ENCODE results near the gene AKNA. TPM values are rescaled to one million over a fixed set of nuclear protein-coding genes. Genes with fewer than 3 reads are reported as not detected.
A peak's percentile ranks its signal among the peaks of the same experiment; 100 is the strongest.

AKNA gene
- total and polyA plus RNA-seq, 2 donors from 2014 or later, result 6.1 to 52.1 TPM

DNA sequence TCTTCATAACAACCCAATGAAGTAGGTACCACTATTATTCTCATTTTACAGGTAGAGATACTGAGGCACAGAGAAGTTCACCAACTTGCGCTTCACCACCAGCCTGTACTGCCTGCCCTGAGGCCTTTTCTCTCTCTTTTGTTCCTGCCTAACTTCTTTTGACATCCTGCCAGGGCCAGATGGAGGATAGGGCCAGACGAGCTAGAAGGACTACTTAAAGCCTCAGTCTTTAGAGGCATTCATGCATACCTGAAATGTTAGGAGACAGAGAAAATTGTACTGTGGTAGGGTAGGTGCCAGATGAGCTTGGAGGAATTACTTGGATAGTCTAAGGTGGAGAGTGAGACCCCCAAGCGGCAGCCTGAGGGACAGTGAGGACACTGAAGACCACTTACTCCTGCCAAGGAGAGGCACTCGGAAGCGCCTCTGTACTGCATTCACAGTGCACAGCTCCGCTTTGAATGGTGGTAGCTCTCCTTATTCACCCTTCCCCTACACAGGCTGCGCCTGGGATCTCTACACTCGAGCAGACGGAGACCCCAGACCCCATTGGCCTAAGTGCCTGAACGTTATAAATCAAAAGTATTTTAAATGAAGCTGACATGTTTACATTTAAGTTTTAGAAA lies 71.1 kb downstream of the AKNA start:
- no peaks in the 10 kb centered on the region for H3K9me3 ChIP-seq (ENCODE audit: control insufficient read depth in 2 of 3, insufficient read depth in 1 of 3, low read length in 3 of 3)
- FAIRE-seq (no peak), DNase-seq (peak in 4 of 5 donors; percentile 8 to 28 (median 26))
- intact Hi-C loops (cut with DNase I), result no loop called here
- H3K4me3 ChIP-seq (ENCODE audit: low read length in 3 of 3), result no peak overlapping the region
- no peaks in the 10 kb centered on the region for H3K36me3 ChIP-seq (ENCODE audit: control insufficient read depth in 2 of 3, insufficient read depth in 3 of 3, low read length in 3 of 3)
- no peak overlapping the region for H3K9ac ChIP-seq (ENCODE audit: low read length in 3 of 3)
- H3K27ac ChIP-seq (ENCODE audit: low read depth in 2 of 2, low read length in 2 of 2), result no peak overlapping the region
- no peaks in the 10 kb centered on the region for H3K4me1 ChIP-seq (ENCODE audit: control insufficient read depth in 2 of 3, insufficient read depth in 2 of 3, low read depth in 1 of 3, low read length in 3 of 3)
- no peaks in the 10 kb centered on the region for H3K27me3 ChIP-seq (ENCODE audit: control insufficient read depth, insufficient read depth, low read length)
- TF ChIP-seq, protein P1, sequence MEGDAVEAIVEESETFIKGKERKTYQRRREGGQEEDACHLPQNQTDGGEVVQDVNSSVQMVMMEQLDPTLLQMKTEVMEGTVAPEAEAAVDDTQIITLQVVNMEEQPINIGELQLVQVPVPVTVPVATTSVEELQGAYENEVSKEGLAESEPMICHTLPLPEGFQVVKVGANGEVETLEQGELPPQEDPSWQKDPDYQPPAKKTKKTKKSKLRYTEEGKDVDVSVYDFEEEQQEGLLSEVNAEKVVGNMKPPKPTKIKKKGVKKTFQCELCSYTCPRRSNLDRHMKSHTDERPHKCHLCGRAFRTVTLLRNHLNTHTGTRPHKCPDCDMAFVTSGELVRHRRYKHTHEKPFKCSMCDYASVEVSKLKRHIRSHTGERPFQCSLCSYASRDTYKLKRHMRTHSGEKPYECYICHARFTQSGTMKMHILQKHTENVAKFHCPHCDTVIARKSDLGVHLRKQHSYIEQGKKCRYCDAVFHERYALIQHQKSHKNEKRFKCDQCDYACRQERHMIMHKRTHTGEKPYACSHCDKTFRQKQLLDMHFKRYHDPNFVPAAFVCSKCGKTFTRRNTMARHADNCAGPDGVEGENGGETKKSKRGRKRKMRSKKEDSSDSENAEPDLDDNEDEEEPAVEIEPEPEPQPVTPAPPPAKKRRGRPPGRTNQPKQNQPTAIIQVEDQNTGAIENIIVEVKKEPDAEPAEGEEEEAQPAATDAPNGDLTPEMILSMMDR (IDR thresholded peaks at IDR 0.05; ENCODE audit: borderline replicate concordance, extremely low read depth, insufficient read depth), result no peak

DNA sequence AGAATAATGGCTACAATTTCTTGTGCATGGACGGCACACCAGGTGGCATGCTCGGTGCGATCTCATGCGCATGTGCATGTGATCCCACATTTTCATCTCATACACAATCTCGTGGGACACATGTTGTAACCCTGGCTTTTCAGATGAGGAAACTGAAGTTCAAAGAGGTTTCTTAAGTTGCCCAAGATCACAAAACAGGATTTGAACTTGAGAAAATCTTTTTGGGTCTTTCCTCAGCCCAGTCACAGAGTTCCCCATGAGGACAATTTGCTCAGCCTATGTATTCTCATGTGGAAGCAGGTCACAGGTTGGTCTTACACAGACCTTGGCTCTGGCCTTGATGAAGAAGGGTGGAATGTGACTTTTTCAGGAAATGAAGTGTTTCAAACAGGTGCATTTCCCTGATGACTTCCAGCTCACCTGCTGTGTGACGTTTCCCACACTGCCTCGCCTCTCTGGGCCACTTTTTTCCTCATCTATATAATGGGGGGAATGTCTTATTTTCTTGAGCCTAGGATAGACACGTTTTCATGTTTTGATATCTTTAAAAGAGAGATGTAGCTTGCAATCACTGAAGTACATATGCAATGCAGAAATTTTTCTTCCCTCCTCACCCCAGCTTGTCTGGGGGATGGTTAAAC lies 71.9 kb downstream of the AKNA start:
- Histone ChIP-seq H3K27me3 (ENCODE audit: control insufficient read depth, insufficient read depth, low read length) (no peaks in the 10 kb centered on the region), H3K36me3 (ENCODE audit: control insufficient read depth in 2 of 3, insufficient read depth in 3 of 3, low read length in 3 of 3) (no peaks in the 10 kb centered on the region), H3K27ac (ENCODE audit: low read depth in 2 of 2, low read length in 2 of 2) (no peak overlapping the region), H3K4me1 (ENCODE audit: control insufficient read depth in 2 of 3, insufficient read depth in 2 of 3, low read depth in 1 of 3, low read length in 3 of 3) (no peaks in the 10 kb centered on the region), H3K4me3 (ENCODE audit: low read length in 3 of 3) (no peak overlapping the region), H3K9ac (ENCODE audit: low read length in 3 of 3) (no peak overlapping the region), H3K9me3 (ENCODE audit: control insufficient read depth in 2 of 3, insufficient read depth in 1 of 3, low read length in 3 of 3) (no peaks in the 10 kb centered on the region)
- DNase-seq (peak in 2 of 5 donors; percentile 4), FAIRE-seq (no peak)
- intact Hi-C loops (cut with DNase I), result no loop called here
- TF ChIP-seq, protein P1 (IDR thresholded peaks at IDR 0.05; ENCODE audit: borderline replicate concordance, extremely low read depth, insufficient read depth), result no peak

DNA sequence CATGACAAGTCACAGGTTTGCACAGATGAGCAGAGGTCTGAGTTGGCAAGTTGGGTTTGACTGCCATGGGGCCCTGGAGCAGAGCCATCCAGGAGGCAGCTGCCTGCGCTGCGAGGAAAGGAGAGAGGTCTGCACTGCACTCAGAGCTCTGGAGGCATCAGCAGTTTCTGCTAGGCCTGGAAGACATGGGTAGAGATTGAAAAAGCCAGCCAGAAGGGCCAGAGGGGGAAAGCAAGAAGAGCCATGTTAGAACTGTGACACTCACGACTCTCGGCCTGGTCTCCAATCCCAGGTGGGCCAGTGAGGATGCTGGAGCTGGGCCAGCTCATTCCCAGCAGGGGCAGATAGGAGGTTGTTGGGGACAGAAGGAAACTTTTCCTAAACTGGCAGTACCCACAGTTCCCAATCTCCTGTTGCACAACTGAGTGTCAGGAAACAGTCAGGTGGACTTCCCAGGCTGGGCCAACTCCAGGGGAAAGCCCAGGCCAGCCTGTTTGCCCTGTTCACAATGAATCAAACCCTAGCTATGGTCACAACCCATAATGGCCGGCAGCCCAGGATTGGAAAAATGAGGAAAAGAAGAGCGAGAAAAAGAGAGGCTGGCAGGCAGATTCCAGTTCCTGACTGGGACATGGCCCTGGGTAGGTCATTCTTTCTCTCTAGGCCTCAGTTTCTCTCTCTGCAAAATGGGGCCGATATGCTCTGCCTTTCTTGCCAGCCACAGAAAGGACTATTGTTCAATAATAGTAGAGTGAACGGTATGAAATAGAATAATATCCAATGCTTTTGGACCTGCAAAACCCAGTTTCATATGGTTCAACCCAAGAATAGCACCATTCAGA lies 72.7 kb downstream of the AKNA start:
- FAIRE-seq, result no peak
- Histone ChIP-seq H3K27ac (ENCODE audit: low read depth in 2 of 2, low read length in 2 of 2) (no peak overlapping the region), H3K9ac (ENCODE audit: low read length in 3 of 3) (no peak overlapping the region), H3K36me3 (ENCODE audit: control insufficient read depth in 2 of 3, insufficient read depth in 3 of 3, low read length in 3 of 3) (no peaks in the 10 kb centered on the region), H3K27me3 (ENCODE audit: control insufficient read depth, insufficient read depth, low read length) (no peaks in the 10 kb centered on the region), H3K4me3 (ENCODE audit: low read length in 3 of 3) (no peak overlapping the region), H3K9me3 (ENCODE audit: control insufficient read depth in 2 of 3, insufficient read depth in 1 of 3, low read length in 3 of 3) (no peaks in the 10 kb centered on the region), H3K4me1 (ENCODE audit: control insufficient read depth in 2 of 3, insufficient read depth in 2 of 3, low read depth in 1 of 3, low read length in 3 of 3) (no peaks in the 10 kb centered on the region)
- peak in 3 of 5 donors; percentile 7 to 67 (median 20) for DNase-seq
- intact Hi-C loops (cut with DNase I), result no loop called here
- TF ChIP-seq, protein P1 (IDR thresholded peaks at IDR 0.05; ENCODE audit: borderline replicate concordance, extremely low read depth, insufficient read depth), result no peak

Measured in kidney (tissue), 14 donors.